Esophagus squamous epithelium (tissue), 5 donors: ENCODE measurements around the gene FRMD4A. TPM values are rescaled to one million over a fixed set of nuclear protein-coding genes. Genes with fewer than 3 reads are reported as not detected.

Experiments
- DNase-seq: peaks from one replicate; lab custom pipeline; 2025; lab: John Stamatoyannopoulos, UW
- H3K27ac ChIP-seq, 4 donors: fragments of 200-600 bp; sonication (generic); one replicate each; pipeline ENCODE4 v1.5.1; 2016 to 2019; ENCODE audit warnings: mild to moderate bottlenecking in 1 of 4
- H3K27me3 ChIP-seq, 4 donors: fragments of 200-600 bp; sonication (generic); 1 replicate in 3 of 4; 2 replicates in 1 of 4; pipeline versions ENCODE4 v1.5.1 to v1.6.0; 2017 to 2021; ENCODE audit warnings: antibody characterized with exemption in 1 of 4
- H3K36me3 ChIP-seq, 3 donors: fragments of 200-600 bp; sonication (generic); one replicate each; pipeline ENCODE4 v1.5.1; 2016 to 2019
- H3K4me1 ChIP-seq, 3 donors: fragments of 200-600 bp; sonication (generic); one replicate each; pipeline ENCODE4 v1.5.1; 2017 to 2019
- H3K4me3 ChIP-seq, 4 donors: fragments of 200-600 bp; sonication (generic); 1 replicate in 3 of 4; 2 replicates in 1 of 4; pipeline ENCODE4 v1.5.1; 2016 to 2019; ENCODE audit warnings: mild to moderate bottlenecking in 2 of 4, moderate library complexity in 1 of 4
- H3K9me3 ChIP-seq, 3 donors: fragments of 200-600 bp; sonication (generic); one replicate each; pipeline ENCODE4 v1.5.1; 2016 to 2019
- POLR2A ChIP-seq, 4 donors: fragments of 450-650 bp; IDR thresholded peaks; one replicate each; pipeline ENCODE4 v1.6.1; 2017; ENCODE audit warnings: antibody characterized with exemption in 4 of 4, mild to moderate bottlenecking in 4 of 4, moderate library complexity in 3 of 4
- WGBS, 2 donors: methylation state at CpG; one replicate each; pipeline ENCODE4 v1.1.5; 2018; 5-methylcytosine and 5-hydroxymethylcytosine counted together
- intact Hi-C: fragments of 100-400 bp; cut with DNase I; formaldehyde crosslinking; loops from one replicate; pipeline ENCODE4 v1.15.0; 2022
- total RNA-seq, 4 donors: library from RNA; depleted of rRNA; stranded (reverse); fragments of >200 nt; gene quantifications; one replicate each; pipeline ENCODE4 v1.1.0, GENCODE V29; 2016
- TF ChIP-seq, protein P1 (sequence below), 6 experiments: fragments of 450-650 bp in 4 of 6; fragments of 200-600 bp in 2 of 6; sonication (generic) in 2 of 6; IDR thresholded peaks; one replicate each; pipeline ENCODE4 v1.5.1; 2016 to 2019; ENCODE audit warnings: antibody characterized with exemption in 6 of 6, mild to moderate bottlenecking in 4 of 6, moderate library complexity in 4 of 6
- donor health status: DM: yes; HTN: yes; CAD: no.

Gene FRMD4A
- total RNA-seq, 4 donors from 2014 or later, result 7.3 to 15.3 (median 8.6) TPM

DNA sequence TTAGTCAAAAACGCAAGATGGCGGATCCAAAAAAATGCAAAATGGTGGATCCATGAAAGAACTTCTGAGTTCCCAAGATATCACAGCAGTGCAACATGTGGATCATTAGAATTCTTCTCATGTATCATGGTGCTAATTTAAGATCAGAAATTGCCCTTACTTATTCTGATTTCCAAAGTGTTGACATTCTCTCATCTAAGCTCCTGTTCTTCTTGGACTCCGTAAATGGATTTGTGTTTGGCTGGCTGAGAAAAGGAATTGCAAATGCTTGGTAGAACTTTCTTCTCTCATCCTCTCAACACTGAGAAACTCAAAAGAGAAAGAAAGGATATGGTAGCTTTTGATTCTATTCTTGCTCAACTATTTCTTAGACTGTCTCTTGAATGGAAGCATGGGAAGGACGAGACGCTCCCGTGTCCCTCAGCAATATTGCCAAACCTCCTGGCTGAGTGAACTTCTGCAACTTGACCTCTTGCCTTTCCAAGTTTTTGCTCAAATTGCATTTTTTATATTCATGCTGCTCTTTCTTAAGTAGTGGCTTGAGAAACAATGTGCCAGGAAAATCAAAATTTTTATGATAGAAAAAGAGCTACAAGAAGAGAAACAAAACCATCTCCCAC, 44.7 kb downstream of the FRMD4A start:
- Histone ChIP-seq H3K27ac (no peak overlapping the region), H3K36me3 (no peaks in the 10 kb centered on the region), H3K27me3 (peaks cover 0 to 5% (median 0%) of the 10 kb centered on the region in 4 donors), H3K9me3 (peaks cover 0 to 2% (median 0%) of the 10 kb centered on the region in 3 donors), H3K4me3 (no peak overlapping the region), H3K4me1 (no peaks in the 10 kb centered on the region)
- WGBS, 2 donors, result 80 to 82% methylated on average over 6 of the region's 6 CpGs
- TF ChIP-seq, protein P1, sequence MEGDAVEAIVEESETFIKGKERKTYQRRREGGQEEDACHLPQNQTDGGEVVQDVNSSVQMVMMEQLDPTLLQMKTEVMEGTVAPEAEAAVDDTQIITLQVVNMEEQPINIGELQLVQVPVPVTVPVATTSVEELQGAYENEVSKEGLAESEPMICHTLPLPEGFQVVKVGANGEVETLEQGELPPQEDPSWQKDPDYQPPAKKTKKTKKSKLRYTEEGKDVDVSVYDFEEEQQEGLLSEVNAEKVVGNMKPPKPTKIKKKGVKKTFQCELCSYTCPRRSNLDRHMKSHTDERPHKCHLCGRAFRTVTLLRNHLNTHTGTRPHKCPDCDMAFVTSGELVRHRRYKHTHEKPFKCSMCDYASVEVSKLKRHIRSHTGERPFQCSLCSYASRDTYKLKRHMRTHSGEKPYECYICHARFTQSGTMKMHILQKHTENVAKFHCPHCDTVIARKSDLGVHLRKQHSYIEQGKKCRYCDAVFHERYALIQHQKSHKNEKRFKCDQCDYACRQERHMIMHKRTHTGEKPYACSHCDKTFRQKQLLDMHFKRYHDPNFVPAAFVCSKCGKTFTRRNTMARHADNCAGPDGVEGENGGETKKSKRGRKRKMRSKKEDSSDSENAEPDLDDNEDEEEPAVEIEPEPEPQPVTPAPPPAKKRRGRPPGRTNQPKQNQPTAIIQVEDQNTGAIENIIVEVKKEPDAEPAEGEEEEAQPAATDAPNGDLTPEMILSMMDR (IDR thresholded peaks at IDR 0.05), result no peak
- TF ChIP-seq POLR2A (IDR thresholded peaks at IDR 0.05), result no peak
- intact Hi-C loops, result no loop called here
- DNase-seq, result no peak

DNA sequence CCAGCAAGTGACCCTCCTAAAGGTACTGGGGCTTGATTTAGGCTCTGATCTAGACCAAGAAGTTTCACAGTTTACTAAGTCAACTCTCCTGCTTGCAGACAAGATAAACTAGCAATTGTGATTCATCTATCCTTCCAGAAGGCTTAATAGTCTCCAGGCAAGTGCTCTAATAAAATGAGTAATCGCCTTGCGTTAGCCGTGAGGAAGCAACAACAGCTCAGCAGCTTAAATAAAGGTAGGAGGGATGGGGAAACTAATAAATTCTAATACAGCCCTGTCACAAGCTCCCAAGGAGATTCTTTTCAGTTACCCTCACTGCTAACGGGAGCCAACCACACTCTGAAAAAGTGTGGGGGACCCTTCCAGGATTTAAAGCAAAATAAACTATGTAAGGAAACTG, 48.4 kb downstream of the FRMD4A start:
- Histone ChIP-seq H3K4me3 (no peak overlapping the region), H3K27me3 (peaks cover 0 to 5% (median 0%) of the 10 kb centered on the region in 4 donors), H3K27ac (no peak overlapping the region), H3K4me1 (no peaks in the 10 kb centered on the region), H3K9me3 (no peaks in the 10 kb centered on the region), H3K36me3 (no peaks in the 10 kb centered on the region)
- TF ChIP-seq, protein P1 (IDR thresholded peaks at IDR 0.05), result no peak
- 62 to 68% methylated on average over 4 of the region's 4 CpGs for WGBS, 2 donors
- intact Hi-C loops, result no loop called here
- no peak for DNase-seq

DNA sequence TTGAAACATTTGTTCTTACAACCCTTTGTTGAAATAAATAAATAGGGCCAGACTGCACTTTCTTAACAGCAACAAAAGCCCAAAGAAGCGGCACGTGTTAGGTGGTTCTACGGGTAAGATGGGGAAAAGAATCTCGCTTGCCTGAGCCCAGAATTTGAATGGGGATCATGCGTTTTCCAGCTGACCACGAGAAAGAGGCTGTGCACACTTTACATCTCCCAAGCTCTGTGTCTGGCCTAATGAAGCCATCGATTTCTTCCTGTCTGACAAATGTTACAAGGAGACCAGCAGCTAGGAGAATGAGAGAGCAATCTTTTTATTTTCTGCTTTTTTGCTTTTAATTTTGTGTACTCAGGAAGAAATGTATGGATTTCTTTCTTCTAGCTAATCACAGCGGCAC, 52.2 kb downstream of the FRMD4A start:
- Histone ChIP-seq H3K27me3 (no peaks in the 10 kb centered on the region), H3K27ac (no peak overlapping the region), H3K36me3 (no peaks in the 10 kb centered on the region), H3K4me3 (no peak overlapping the region), H3K9me3 (no peaks in the 10 kb centered on the region), H3K4me1 (no peaks in the 10 kb centered on the region)
- intact Hi-C loops, result no loop called here
- TF ChIP-seq POLR2A (IDR thresholded peaks at IDR 0.05), result no peak
- TF ChIP-seq, protein P1 (IDR thresholded peaks at IDR 0.05), result no peak
- no peak for DNase-seq
- 76 to 78% methylated on average over 8 of the region's 8 CpGs for WGBS, 2 donors

DNA sequence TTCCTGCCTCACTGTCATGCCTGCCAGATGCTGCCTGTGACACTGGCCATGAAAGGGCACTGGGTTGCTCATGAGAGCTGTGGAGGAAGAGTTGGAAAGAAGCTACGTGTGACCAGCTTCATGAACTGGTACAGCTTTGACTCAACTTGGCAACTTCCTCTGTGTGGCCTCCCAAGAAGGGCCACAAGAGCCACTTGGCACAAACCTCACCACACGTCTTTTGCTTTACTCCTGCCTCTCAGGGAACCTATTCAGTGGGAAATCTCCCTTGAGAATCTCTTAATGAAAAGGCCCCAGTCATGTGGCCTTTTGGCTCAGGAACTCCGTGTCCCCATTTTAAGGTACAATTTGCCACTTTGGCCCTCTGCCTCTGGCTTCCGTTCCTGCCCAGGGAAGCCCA, 54.5 kb downstream of the FRMD4A start:
- Histone ChIP-seq H3K27ac (no peak overlapping the region), H3K4me1 (no peaks in the 10 kb centered on the region), H3K9me3 (no peaks in the 10 kb centered on the region), H3K27me3 (no peaks in the 10 kb centered on the region), H3K36me3 (no peaks in the 10 kb centered on the region), H3K4me3 (no peak overlapping the region)
- no peak for DNase-seq
- TF ChIP-seq POLR2A (IDR thresholded peaks at IDR 0.05), result no peak
- TF ChIP-seq, protein P1 (IDR thresholded peaks at IDR 0.05), result no peak
- intact Hi-C loops, result no loop called here
- 61 to 80% methylated on average over 4 of the region's 4 CpGs for WGBS, 2 donors

DNA sequence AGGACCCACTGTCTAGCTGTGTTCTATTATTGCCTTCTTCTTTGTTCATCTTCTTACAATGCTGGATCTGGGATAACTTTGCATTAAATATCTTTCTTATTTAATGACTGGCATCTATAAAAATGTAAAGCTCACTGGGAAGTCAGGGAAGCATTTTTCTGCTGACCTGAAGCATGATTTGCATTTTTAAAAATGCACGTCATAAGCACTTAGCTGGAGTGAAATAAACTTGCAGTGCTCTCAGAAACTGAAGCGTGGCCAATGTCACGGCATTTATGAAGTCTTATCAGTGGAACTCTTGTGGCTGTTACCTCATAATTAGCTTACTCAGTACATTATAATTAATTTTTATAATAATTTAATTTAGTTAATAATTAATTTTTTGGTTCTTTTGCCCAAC, 59.1 kb downstream of the FRMD4A start:
- 93 to 95% methylated on average over 3 of the region's 3 CpGs for WGBS, 2 donors
- no peaks in the 10 kb centered on the region for H3K9me3 ChIP-seq
- DNase-seq, result no peak
- no peak overlapping the region for H3K27ac ChIP-seq
- H3K4me3 ChIP-seq, result no peak overlapping the region
- no peaks in the 10 kb centered on the region for H3K27me3 ChIP-seq
- TF ChIP-seq, protein P1 (IDR thresholded peaks at IDR 0.05), result no peak
- no peak for TF ChIP-seq POLR2A (IDR thresholded peaks at IDR 0.05)
- H3K4me1 ChIP-seq, result no peaks in the 10 kb centered on the region
- no peaks in the 10 kb centered on the region for H3K36me3 ChIP-seq
- intact Hi-C loops, result no loop called here
